Ishikawa (cell line): Measurements from ENCODE around the gene CCR4.

Experiments used
- CEBPB ChIP-seq: IDR thresholded peaks from 2 replicates; pipeline ENCODE4 v1.6.1; 2012
- CREB1 ChIP-seq: IDR thresholded peaks from 2 replicates; pipeline ENCODE4 v1.6.1; 2012; ENCODE audit warnings: low read depth
- EGR1 ChIP-seq: IDR thresholded peaks from 2 replicates; pipeline ENCODE4 v1.6.1; 2012
- EP300 ChIP-seq: IDR thresholded peaks from 2 replicates; pipeline ENCODE4 v1.6.1; 2012; ENCODE audit warnings: borderline replicate concordance
- FOXM1 ChIP-seq: IDR thresholded peaks from 2 replicates; pipeline ENCODE4 v1.6.1; 2012; ENCODE audit warnings: low read depth, borderline replicate concordance
- MAX ChIP-seq: IDR thresholded peaks from 2 replicates; pipeline ENCODE4 v1.6.1; 2012
- NFIC ChIP-seq: IDR thresholded peaks from 2 replicates; pipeline ENCODE4 v1.6.1; 2012
- RAD21 ChIP-seq: IDR thresholded peaks from 2 replicates; pipeline ENCODE4 v1.6.1; 2012; ENCODE audit warnings: low read depth
- REST ChIP-seq: IDR thresholded peaks from 2 replicates; pipeline ENCODE4 v1.6.1; 2012; ENCODE audit warnings: low read depth, mild to moderate bottlenecking
- TAF1 ChIP-seq: IDR thresholded peaks from 2 replicates; pipeline ENCODE4 v1.6.1; 2012; ENCODE audit warnings: low read depth, mild to moderate bottlenecking
- TCF12 ChIP-seq: IDR thresholded peaks from 2 replicates; pipeline ENCODE4 v1.6.1; 2012; ENCODE audit warnings: low read depth
- YY1 ChIP-seq: IDR thresholded peaks from 2 replicates; pipeline ENCODE4 v1.6.1; 2012; ENCODE audit warnings: low read depth

DNA sequence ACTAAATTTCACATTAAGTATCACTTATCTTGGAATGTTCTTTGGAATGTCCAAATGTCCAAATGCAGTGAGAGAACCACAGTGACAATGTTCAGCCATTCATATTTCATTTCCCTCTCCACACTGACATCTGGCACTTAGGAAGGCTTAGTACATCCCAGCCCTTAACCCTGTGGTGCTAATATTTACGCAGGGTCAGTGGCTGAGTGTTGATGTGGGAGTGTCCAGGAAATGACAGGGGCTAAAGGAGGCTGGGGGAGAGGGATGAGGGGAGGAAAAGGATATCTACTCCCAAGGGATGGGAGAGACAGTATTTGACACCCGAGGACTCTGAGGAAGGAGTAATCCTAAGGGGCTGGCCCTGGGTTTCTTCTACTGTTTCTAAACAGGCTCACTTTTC is 14.1 kb upstream of the CCR4 start:
- no peak for TF ChIP-seq REST
- no peak for TF ChIP-seq YY1
- TF ChIP-seq MAX: no peak
- TF ChIP-seq CREB1: no peak
- TF ChIP-seq TAF1: no peak
- no peak for TF ChIP-seq EGR1
- TF ChIP-seq FOXM1: no peak
- no peak for TF ChIP-seq EP300
- no peak for TF ChIP-seq RAD21
- TF ChIP-seq CEBPB: no peak
- no peak for TF ChIP-seq TCF12
- no peak for TF ChIP-seq NFIC
